HL-60 (cell line): ENCODE measurements around the gene RPS29.

Experiments
- GABPA ChIP-seq: IDR thresholded peaks from 2 replicates; pipeline ENCODE4 v1.6.1; 2012; ENCODE audit warnings: low read depth
- POLR2AphosphoS5 ChIP-seq: IDR thresholded peaks from 2 replicates; pipeline ENCODE4 v1.6.1; 2012; ENCODE audit warnings: low read depth
- SPI1 ChIP-seq: IDR thresholded peaks from 2 replicates; pipeline ENCODE4 v1.6.1; 2012; ENCODE audit warnings: low read depth, mild to moderate bottlenecking, borderline replicate concordance
- TF ChIP-seq, protein P1 (sequence below): IDR thresholded peaks from one replicate; pipeline ENCODE4 v1.5.1; 2011; ENCODE audit warnings: low read length, control low read depth, inconsistent platforms; ENCODE audit not compliant: insufficient read depth
- TF ChIP-seq, protein P2 (sequence below): IDR thresholded peaks from 2 replicates; pipeline ENCODE4 v1.6.1; 2012; ENCODE audit warnings: low read depth; ENCODE audit not compliant: insufficient replicate concordance

DNA sequence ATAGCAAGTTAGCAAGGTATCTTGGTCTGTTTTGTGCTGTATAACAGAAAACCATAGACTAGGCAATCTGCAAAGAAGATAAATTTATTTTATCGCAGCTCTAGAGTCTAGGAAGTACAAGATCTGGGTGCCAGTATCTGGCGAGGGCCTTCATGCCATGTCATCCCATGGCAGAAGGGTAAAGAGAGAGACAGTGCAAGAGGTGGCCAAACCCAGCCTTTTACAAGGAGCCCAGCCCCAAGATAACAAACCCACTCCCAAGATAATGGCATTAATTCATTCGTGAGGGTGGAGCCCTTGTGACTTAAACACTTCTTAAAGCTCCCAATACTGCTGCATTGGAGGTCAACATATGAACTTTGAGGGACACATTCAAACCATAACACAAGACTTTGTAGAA is 16.9 kb downstream of the RPS29 start:
- no peak for TF ChIP-seq POLR2AphosphoS5
- TF ChIP-seq, protein P1, sequence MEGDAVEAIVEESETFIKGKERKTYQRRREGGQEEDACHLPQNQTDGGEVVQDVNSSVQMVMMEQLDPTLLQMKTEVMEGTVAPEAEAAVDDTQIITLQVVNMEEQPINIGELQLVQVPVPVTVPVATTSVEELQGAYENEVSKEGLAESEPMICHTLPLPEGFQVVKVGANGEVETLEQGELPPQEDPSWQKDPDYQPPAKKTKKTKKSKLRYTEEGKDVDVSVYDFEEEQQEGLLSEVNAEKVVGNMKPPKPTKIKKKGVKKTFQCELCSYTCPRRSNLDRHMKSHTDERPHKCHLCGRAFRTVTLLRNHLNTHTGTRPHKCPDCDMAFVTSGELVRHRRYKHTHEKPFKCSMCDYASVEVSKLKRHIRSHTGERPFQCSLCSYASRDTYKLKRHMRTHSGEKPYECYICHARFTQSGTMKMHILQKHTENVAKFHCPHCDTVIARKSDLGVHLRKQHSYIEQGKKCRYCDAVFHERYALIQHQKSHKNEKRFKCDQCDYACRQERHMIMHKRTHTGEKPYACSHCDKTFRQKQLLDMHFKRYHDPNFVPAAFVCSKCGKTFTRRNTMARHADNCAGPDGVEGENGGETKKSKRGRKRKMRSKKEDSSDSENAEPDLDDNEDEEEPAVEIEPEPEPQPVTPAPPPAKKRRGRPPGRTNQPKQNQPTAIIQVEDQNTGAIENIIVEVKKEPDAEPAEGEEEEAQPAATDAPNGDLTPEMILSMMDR, result no peak
- no peak for TF ChIP-seq GABPA
- TF ChIP-seq, protein P2, sequence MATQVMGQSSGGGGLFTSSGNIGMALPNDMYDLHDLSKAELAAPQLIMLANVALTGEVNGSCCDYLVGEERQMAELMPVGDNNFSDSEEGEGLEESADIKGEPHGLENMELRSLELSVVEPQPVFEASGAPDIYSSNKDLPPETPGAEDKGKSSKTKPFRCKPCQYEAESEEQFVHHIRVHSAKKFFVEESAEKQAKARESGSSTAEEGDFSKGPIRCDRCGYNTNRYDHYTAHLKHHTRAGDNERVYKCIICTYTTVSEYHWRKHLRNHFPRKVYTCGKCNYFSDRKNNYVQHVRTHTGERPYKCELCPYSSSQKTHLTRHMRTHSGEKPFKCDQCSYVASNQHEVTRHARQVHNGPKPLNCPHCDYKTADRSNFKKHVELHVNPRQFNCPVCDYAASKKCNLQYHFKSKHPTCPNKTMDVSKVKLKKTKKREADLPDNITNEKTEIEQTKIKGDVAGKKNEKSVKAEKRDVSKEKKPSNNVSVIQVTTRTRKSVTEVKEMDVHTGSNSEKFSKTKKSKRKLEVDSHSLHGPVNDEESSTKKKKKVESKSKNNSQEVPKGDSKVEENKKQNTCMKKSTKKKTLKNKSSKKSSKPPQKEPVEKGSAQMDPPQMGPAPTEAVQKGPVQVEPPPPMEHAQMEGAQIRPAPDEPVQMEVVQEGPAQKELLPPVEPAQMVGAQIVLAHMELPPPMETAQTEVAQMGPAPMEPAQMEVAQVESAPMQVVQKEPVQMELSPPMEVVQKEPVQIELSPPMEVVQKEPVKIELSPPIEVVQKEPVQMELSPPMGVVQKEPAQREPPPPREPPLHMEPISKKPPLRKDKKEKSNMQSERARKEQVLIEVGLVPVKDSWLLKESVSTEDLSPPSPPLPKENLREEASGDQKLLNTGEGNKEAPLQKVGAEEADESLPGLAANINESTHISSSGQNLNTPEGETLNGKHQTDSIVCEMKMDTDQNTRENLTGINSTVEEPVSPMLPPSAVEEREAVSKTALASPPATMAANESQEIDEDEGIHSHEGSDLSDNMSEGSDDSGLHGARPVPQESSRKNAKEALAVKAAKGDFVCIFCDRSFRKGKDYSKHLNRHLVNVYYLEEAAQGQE, result no peak
- no peak for TF ChIP-seq SPI1
